Stomach (tissue), 4 donors: ENCODE measurements around the gene CCDC18.

Source experiments
- CTCF ChIP-seq, 7 experiments: fragments of 450-650 bp in 4 of 7; fragments of 200-600 bp in 3 of 7; sonication (generic) in 3 of 7; IDR thresholded peaks; one replicate each; pipeline ENCODE4 v1.5.1; 2016 to 2019; ENCODE audit warnings: antibody characterized with exemption in 7 of 7, control low read depth in 2 of 7, mild to moderate bottlenecking in 1 of 7
- POLR2AphosphoS5 ChIP-seq, 3 donors: sonication (generic); formaldehyde crosslinking; IDR thresholded peaks; one replicate each; pipeline ENCODE4 v1.6.1; 2016; ENCODE audit warnings: antibody characterized with exemption in 3 of 3

- TF ChIP-seq CTCF (IDR thresholded peaks at IDR 0.05): no peak
- no peak for TF ChIP-seq POLR2AphosphoS5 (IDR thresholded peaks at IDR 0.05)
Observed at GRCh38 chr1:93219443-93219842, 38.9 kb downstream of the CCDC18 start.
